ENCODE data around the gene ARAP2.
"Not testable (repeated sequence)": the region's sequence is repeated elsewhere in the genome, so short reads cannot be mapped to it uniquely, and the experiment has no call there.

Gene ARAP2

GRCh38 chr4:36183665-36184393, 60.5 kb downstream of the ARAP2 start:
- Histone ChIP-seq H3K27ac (no peak overlapping the region), H3K4me1 (ENCODE audit: low read depth, poor library complexity, severe bottlenecking) (no peaks in the 10 kb centered on the region), H2AFZ (ENCODE audit: low read depth) (no peak overlapping the region), H3K4me3 (IDR thresholded peaks at IDR 0.05; ENCODE audit: insufficient read depth, low read depth, low read length) (no peak overlapping the region), H3K27me3 (ENCODE audit: insufficient read depth, low read depth) (no peaks in the 10 kb centered on the region), H3K79me2 (ENCODE audit: insufficient read depth, low read depth) (no peaks in the 10 kb centered on the region), H3K36me3 (ENCODE audit: insufficient read depth) (no peaks in the 10 kb centered on the region), H3K9ac (no peak overlapping the region), H3K4me2 (no peak overlapping the region), H4K20me1 (ENCODE audit: insufficient read depth) (no peaks in the 10 kb centered on the region)
- TF ChIP-seq CTCF (conservative IDR thresholded peaks at IDR 0.05; ENCODE audit: low read depth, low read length), result no peak

GRCh38 chr4:36183232-36183631, 61.1 kb downstream of the ARAP2 start:
- no peaks in the 10 kb centered on the region for H3K4me1 ChIP-seq (ENCODE audit: low read depth, poor library complexity, severe bottlenecking)
- H3K27me3 ChIP-seq (ENCODE audit: insufficient read depth, low read depth), result no peaks in the 10 kb centered on the region
- H3K36me3 ChIP-seq (ENCODE audit: insufficient read depth), result no peaks in the 10 kb centered on the region
- no peaks in the 10 kb centered on the region for H3K79me2 ChIP-seq (ENCODE audit: insufficient read depth, low read depth)
- no peak overlapping the region for H3K9ac ChIP-seq
- H3K27ac ChIP-seq, result no peak overlapping the region
- TF ChIP-seq CTCF (conservative IDR thresholded peaks at IDR 0.05; ENCODE audit: low read depth, low read length), result no peak
- H3K4me2 ChIP-seq, result no peak overlapping the region
- H4K20me1 ChIP-seq (ENCODE audit: insufficient read depth), result no peaks in the 10 kb centered on the region
- H2AFZ ChIP-seq (ENCODE audit: low read depth), result no peak overlapping the region
- no peak overlapping the region for H3K4me3 ChIP-seq (IDR thresholded peaks at IDR 0.05; ENCODE audit: insufficient read depth, low read depth, low read length)

- not testable (repeated sequence) for H4K20me1 ChIP-seq (ENCODE audit: insufficient read depth); H3K27me3 ChIP-seq (ENCODE audit: insufficient read depth, low read depth); H3K4me1 ChIP-seq (ENCODE audit: low read depth, poor library complexity, severe bottlenecking); H3K4me2 ChIP-seq; H3K36me3 ChIP-seq (ENCODE audit: insufficient read depth); H2AFZ ChIP-seq (ENCODE audit: low read depth); H3K4me3 ChIP-seq (IDR thresholded peaks at IDR 0.05; ENCODE audit: insufficient read depth, low read depth, low read length); H3K9ac ChIP-seq; H3K27ac ChIP-seq; H3K79me2 ChIP-seq (ENCODE audit: insufficient read depth, low read depth)
Measured at GRCh38 chr4:36182315-36182714, 62.0 kb downstream of the ARAP2 start.

- no peaks in the 10 kb centered on the region for H3K79me2 ChIP-seq (ENCODE audit: insufficient read depth, low read depth)
- H3K27me3 ChIP-seq (ENCODE audit: insufficient read depth, low read depth), result no peaks in the 10 kb centered on the region
- H3K4me2 ChIP-seq, result no peak overlapping the region
- no peaks in the 10 kb centered on the region for H3K36me3 ChIP-seq (ENCODE audit: insufficient read depth)
- no peak overlapping the region for H3K27ac ChIP-seq
- no peaks in the 10 kb centered on the region for H4K20me1 ChIP-seq (ENCODE audit: insufficient read depth)
- no peak overlapping the region for H3K9ac ChIP-seq
- H2AFZ ChIP-seq (ENCODE audit: low read depth), result no peak overlapping the region
- no peaks in the 10 kb centered on the region for H3K4me1 ChIP-seq (ENCODE audit: low read depth, poor library complexity, severe bottlenecking)
- H3K4me3 ChIP-seq (IDR thresholded peaks at IDR 0.05; ENCODE audit: insufficient read depth, low read depth, low read length), result no peak overlapping the region
- TF ChIP-seq CTCF (conservative IDR thresholded peaks at IDR 0.05; ENCODE audit: low read depth, low read length), result no peak
Measured at GRCh38 chr4:36180206-36180605, 64.1 kb downstream of the ARAP2 start.

GRCh38 chr4:36178484-36178883, 65.8 kb downstream of the ARAP2 start:
- Histone ChIP-seq H3K79me2 (ENCODE audit: insufficient read depth, low read depth) (no peaks in the 10 kb centered on the region), H3K27ac (no peak overlapping the region), H3K4me1 (ENCODE audit: low read depth, poor library complexity, severe bottlenecking) (no peaks in the 10 kb centered on the region), H3K4me2 (no peak overlapping the region), H3K9ac (no peak overlapping the region), H3K27me3 (ENCODE audit: insufficient read depth, low read depth) (no peaks in the 10 kb centered on the region), H3K36me3 (ENCODE audit: insufficient read depth) (no peaks in the 10 kb centered on the region), H2AFZ (ENCODE audit: low read depth) (no peak overlapping the region), H3K4me3 (IDR thresholded peaks at IDR 0.05; ENCODE audit: insufficient read depth, low read depth, low read length) (no peak overlapping the region), H4K20me1 (ENCODE audit: insufficient read depth) (no peaks in the 10 kb centered on the region)
- no peak for TF ChIP-seq CTCF (conservative IDR thresholded peaks at IDR 0.05; ENCODE audit: low read depth, low read length)

All from KMS-11 (cell line).